ENCODE measurements around the gene RNF182. TPM values are rescaled to one million over a fixed set of nuclear protein-coding genes. Genes with fewer than 3 reads are reported as not detected.

Gene RNF182
- total and polyA plus RNA-seq, 9 of the 15 experiments (the other 6 are each of a cell fraction or from before 2014, with no cell fraction given) = 12.8 to 22.8 (median 17.5) TPM

DNA sequence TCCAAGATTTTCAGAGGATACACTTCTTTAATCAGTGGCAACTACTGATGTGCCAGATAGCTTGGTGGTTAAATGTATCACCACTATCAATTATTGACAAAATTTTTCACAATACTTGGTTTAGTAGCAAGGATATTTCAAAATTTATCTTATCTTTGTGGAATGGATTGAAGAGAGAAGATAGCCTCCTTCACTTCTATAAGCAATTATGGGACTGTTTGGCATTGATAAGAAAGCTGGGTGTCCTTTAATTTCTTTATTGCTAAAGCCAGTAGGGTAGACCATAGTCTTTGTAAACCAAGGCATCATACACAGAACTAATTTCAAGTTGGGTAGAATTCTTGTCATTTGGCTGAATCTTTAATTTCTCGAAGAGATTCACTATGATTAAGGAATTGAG, 4.9 kb upstream of the RNF182 start (continued):
- TF ChIP-seq CBX8 (IDR thresholded peaks at IDR 0.05; ENCODE audit: borderline replicate concordance, extremely low read depth, low read depth, low read length, poor library complexity, severe bottlenecking) = no peak
- TF ChIP-seq, protein P1, sequence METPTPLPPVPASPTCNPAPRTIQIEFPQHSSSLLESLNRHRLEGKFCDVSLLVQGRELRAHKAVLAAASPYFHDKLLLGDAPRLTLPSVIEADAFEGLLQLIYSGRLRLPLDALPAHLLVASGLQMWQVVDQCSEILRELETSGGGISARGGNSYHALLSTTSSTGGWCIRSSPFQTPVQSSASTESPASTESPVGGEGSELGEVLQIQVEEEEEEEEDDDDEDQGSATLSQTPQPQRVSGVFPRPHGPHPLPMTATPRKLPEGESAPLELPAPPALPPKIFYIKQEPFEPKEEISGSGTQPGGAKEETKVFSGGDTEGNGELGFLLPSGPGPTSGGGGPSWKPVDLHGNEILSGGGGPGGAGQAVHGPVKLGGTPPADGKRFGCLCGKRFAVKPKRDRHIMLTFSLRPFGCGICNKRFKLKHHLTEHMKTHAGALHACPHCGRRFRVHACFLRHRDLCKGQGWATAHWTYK (CRISPR knock-in tag; IDR thresholded peaks at IDR 0.05) = no peak
- TF ChIP-seq, protein P2, sequence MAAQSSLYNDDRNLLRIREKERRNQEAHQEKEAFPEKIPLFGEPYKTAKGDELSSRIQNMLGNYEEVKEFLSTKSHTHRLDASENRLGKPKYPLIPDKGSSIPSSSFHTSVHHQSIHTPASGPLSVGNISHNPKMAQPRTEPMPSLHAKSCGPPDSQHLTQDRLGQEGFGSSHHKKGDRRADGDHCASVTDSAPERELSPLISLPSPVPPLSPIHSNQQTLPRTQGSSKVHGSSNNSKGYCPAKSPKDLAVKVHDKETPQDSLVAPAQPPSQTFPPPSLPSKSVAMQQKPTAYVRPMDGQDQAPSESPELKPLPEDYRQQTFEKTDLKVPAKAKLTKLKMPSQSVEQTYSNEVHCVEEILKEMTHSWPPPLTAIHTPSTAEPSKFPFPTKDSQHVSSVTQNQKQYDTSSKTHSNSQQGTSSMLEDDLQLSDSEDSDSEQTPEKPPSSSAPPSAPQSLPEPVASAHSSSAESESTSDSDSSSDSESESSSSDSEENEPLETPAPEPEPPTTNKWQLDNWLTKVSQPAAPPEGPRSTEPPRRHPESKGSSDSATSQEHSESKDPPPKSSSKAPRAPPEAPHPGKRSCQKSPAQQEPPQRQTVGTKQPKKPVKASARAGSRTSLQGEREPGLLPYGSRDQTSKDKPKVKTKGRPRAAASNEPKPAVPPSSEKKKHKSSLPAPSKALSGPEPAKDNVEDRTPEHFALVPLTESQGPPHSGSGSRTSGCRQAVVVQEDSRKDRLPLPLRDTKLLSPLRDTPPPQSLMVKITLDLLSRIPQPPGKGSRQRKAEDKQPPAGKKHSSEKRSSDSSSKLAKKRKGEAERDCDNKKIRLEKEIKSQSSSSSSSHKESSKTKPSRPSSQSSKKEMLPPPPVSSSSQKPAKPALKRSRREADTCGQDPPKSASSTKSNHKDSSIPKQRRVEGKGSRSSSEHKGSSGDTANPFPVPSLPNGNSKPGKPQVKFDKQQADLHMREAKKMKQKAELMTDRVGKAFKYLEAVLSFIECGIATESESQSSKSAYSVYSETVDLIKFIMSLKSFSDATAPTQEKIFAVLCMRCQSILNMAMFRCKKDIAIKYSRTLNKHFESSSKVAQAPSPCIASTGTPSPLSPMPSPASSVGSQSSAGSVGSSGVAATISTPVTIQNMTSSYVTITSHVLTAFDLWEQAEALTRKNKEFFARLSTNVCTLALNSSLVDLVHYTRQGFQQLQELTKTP (IDR thresholded peaks at IDR 0.05; ENCODE audit: low read depth in 1 of 2, partially characterized antibody in 2 of 2) = no peak
- TF ChIP-seq DPF2 (IDR thresholded peaks at IDR 0.05) = peak; percentile 57; the same call in 1 of the 2 replicates
- TF ChIP-seq, protein P3, sequence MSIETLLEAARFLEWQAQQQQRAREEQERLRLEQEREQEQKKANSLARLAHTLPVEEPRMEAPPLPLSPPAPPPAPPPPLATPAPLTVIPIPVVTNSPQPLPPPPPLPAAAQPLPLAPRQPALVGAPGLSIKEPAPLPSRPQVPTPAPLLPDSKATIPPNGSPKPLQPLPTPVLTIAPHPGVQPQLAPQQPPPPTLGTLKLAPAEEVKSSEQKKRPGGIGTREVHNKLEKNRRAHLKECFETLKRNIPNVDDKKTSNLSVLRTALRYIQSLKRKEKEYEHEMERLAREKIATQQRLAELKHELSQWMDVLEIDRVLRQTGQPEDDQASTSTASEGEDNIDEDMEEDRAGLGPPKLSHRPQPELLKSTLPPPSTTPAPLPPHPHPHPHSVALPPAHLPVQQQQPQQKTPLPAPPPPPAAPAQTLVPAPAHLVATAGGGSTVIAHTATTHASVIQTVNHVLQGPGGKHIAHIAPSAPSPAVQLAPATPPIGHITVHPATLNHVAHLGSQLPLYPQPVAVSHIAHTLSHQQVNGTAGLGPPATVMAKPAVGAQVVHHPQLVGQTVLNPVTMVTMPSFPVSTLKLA (conservative IDR thresholded peaks at IDR 0.05) = 0 out of 4 replicates have a peak, but pooled peaks of 1 of the 2 experiments have one; percentile 19
- TF ChIP-seq NCOR1 (IDR thresholded peaks at IDR 0.05) = peak; percentile 54
- peak; percentile 64 for TF ChIP-seq CBFA2T2 (conservative IDR thresholded peaks at IDR 0.05)
- no peak for TF ChIP-seq RBM22 (IDR thresholded peaks at IDR 0.05; ENCODE audit: low read depth, low read length, poor library complexity, severe bottlenecking)
- TF ChIP-seq, protein P4, sequence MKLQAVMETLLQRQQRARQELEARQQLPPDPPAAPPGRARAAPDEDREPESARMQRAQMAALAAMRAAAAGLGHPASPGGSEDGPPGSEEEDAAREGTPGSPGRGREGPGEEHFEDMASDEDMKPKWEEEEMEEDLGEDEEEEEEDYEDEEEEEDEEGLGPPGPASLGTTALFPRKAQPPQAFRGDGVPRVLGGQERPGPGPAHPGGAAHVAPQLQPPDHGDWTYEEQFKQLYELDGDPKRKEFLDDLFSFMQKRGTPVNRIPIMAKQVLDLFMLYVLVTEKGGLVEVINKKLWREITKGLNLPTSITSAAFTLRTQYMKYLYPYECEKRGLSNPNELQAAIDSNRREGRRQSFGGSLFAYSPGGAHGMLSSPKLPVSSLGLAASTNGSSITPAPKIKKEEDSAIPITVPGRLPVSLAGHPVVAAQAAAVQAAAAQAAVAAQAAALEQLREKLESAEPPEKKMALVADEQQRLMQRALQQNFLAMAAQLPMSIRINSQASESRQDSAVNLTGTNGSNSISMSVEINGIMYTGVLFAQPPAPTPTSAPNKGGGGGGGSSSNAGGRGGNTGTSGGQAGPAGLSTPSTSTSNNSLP (IDR thresholded peaks at IDR 0.05; ENCODE audit: borderline replicate concordance, low read depth, low read length) = peak; percentile 63; the same call in 1 of the 2 replicates
- no peak for TF ChIP-seq ZFP36 (IDR thresholded peaks at IDR 0.05; ENCODE audit: low read depth, low read length, partially characterized antibody)
- TF ChIP-seq SOX6 (IDR thresholded peaks at IDR 0.05) = 0 out of 2 replicates have a peak, but pooled peaks have one; percentile 27
- TF ChIP-seq CBFA2T3 (IDR thresholded peaks at IDR 0.05) = peak; percentile 82
- no peak for TF ChIP-seq MEF2A (IDR thresholded peaks at IDR 0.05; ENCODE audit: control insufficient read depth, low read depth, low read length)
- TF ChIP-seq, protein P5, sequence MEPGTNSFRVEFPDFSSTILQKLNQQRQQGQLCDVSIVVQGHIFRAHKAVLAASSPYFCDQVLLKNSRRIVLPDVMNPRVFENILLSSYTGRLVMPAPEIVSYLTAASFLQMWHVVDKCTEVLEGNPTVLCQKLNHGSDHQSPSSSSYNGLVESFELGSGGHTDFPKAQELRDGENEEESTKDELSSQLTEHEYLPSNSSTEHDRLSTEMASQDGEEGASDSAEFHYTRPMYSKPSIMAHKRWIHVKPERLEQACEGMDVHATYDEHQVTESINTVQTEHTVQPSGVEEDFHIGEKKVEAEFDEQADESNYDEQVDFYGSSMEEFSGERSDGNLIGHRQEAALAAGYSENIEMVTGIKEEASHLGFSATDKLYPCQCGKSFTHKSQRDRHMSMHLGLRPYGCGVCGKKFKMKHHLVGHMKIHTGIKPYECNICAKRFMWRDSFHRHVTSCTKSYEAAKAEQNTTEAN (CRISPR knock-in tag; IDR thresholded peaks at IDR 0.05) = no peak
